ENCODE results near the gene BTN3A1. TPM values are rescaled to one million over a fixed set of nuclear protein-coding genes. Genes with fewer than 3 reads are reported as not detected.

Gene BTN3A1
- total and polyA plus RNA-seq, 2 of the 8 experiments (the other 6 are each of a cell fraction or from before 2014, with no cell fraction given), result 4.7 to 5.6 TPM

DNA sequence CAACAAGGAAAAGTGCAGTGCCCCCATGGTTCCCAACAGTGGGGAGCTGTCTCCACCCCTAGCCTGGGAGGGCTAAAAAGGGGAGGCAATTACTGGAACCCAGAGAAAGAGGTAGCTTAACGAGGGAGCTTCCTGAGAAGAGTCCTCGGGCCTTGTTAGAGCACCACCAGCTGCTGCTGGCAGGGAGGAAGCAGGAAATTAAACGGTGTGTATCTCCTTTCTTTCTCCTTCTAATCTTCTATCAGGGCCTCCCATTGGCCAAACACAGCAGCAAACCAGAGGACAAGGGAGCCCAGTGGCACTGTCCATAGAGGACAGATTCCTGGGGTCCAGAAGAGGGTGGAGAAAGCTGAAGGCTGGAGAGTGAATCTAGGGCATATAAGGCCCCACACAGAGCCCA, 26.8 kb upstream of the BTN3A1 start (continued):
- TF ChIP-seq, protein P1, sequence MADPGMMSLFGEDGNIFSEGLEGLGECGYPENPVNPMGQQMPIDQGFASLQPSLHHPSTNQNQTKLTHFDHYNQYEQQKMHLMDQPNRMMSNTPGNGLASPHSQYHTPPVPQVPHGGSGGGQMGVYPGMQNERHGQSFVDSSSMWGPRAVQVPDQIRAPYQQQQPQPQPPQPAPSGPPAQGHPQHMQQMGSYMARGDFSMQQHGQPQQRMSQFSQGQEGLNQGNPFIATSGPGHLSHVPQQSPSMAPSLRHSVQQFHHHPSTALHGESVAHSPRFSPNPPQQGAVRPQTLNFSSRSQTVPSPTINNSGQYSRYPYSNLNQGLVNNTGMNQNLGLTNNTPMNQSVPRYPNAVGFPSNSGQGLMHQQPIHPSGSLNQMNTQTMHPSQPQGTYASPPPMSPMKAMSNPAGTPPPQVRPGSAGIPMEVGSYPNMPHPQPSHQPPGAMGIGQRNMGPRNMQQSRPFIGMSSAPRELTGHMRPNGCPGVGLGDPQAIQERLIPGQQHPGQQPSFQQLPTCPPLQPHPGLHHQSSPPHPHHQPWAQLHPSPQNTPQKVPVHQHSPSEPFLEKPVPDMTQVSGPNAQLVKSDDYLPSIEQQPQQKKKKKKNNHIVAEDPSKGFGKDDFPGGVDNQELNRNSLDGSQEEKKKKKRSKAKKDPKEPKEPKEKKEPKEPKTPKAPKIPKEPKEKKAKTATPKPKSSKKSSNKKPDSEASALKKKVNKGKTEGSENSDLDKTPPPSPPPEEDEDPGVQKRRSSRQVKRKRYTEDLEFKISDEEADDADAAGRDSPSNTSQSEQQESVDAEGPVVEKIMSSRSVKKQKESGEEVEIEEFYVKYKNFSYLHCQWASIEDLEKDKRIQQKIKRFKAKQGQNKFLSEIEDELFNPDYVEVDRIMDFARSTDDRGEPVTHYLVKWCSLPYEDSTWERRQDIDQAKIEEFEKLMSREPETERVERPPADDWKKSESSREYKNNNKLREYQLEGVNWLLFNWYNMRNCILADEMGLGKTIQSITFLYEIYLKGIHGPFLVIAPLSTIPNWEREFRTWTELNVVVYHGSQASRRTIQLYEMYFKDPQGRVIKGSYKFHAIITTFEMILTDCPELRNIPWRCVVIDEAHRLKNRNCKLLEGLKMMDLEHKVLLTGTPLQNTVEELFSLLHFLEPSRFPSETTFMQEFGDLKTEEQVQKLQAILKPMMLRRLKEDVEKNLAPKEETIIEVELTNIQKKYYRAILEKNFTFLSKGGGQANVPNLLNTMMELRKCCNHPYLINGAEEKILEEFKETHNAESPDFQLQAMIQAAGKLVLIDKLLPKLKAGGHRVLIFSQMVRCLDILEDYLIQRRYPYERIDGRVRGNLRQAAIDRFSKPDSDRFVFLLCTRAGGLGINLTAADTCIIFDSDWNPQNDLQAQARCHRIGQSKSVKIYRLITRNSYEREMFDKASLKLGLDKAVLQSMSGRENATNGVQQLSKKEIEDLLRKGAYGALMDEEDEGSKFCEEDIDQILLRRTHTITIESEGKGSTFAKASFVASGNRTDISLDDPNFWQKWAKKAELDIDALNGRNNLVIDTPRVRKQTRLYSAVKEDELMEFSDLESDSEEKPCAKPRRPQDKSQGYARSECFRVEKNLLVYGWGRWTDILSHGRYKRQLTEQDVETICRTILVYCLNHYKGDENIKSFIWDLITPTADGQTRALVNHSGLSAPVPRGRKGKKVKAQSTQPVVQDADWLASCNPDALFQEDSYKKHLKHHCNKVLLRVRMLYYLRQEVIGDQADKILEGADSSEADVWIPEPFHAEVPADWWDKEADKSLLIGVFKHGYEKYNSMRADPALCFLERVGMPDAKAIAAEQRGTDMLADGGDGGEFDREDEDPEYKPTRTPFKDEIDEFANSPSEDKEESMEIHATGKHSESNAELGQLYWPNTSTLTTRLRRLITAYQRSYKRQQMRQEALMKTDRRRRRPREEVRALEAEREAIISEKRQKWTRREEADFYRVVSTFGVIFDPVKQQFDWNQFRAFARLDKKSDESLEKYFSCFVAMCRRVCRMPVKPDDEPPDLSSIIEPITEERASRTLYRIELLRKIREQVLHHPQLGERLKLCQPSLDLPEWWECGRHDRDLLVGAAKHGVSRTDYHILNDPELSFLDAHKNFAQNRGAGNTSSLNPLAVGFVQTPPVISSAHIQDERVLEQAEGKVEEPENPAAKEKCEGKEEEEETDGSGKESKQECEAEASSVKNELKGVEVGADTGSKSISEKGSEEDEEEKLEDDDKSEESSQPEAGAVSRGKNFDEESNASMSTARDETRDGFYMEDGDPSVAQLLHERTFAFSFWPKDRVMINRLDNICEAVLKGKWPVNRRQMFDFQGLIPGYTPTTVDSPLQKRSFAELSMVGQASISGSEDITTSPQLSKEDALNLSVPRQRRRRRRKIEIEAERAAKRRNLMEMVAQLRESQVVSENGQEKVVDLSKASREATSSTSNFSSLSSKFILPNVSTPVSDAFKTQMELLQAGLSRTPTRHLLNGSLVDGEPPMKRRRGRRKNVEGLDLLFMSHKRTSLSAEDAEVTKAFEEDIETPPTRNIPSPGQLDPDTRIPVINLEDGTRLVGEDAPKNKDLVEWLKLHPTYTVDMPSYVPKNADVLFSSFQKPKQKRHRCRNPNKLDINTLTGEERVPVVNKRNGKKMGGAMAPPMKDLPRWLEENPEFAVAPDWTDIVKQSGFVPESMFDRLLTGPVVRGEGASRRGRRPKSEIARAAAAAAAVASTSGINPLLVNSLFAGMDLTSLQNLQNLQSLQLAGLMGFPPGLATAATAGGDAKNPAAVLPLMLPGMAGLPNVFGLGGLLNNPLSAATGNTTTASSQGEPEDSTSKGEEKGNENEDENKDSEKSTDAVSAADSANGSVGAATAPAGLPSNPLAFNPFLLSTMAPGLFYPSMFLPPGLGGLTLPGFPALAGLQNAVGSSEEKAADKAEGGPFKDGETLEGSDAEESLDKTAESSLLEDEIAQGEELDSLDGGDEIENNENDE (IDR thresholded peaks at IDR 0.05; ENCODE audit: insufficient replicate concordance, low read length), result no peak
- TF ChIP-seq FOSL1 (IDR thresholded peaks at IDR 0.05; ENCODE audit: insufficient read depth, low read depth, low read length) (no peak), SP4 (IDR thresholded peaks at IDR 0.05; ENCODE audit: low read length) (no peak)

Measured in H1 (cell line).